Measurements from ENCODE around the gene ACOXL.

Gene ACOXL

GRCh38 chr2:111121028-111121827 lies 388.9 kb downstream of the ACOXL start:
- DNase-seq: no peak

DNA sequence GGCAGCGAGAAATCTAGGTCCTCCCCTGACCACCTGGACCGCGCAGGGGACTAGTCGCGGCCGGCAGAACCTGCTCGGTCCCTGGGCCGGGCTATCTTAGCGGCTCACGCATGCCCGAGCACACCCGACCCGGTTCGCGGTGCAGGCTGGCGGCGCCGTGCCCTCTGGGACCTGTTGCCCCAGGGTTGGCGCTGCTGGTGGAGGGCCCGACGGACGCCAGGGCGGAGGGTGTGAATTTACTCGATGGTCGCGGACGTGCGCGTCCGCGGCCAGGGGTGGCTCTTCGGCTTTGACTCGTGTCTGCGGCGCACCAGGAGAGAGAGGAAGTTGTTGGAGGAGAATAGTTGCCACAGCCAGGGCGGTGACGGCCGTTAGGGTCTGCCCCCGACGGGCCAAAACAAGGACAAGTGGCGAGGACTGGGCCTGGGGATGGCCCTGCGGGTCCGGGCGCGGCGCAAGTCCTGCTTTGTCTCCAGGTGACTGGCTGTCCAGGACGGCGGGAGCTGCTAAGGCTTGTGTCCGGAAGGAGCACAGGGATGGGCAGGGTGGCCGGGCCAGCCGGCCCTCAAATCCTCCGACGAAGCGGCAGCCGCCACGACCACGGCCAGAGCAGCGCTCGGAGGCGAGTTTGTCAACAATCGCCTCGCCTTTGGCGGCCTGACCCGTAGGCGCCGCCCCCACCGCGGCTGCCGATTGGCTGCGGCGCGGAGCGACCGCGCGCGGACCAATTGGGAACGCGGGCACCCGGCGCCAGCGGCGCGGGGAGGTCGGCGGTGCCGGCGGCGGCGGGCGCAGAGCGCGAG lies 389.7 kb downstream of the ACOXL start:
- peak; percentile 52 for DNase-seq

DNA sequence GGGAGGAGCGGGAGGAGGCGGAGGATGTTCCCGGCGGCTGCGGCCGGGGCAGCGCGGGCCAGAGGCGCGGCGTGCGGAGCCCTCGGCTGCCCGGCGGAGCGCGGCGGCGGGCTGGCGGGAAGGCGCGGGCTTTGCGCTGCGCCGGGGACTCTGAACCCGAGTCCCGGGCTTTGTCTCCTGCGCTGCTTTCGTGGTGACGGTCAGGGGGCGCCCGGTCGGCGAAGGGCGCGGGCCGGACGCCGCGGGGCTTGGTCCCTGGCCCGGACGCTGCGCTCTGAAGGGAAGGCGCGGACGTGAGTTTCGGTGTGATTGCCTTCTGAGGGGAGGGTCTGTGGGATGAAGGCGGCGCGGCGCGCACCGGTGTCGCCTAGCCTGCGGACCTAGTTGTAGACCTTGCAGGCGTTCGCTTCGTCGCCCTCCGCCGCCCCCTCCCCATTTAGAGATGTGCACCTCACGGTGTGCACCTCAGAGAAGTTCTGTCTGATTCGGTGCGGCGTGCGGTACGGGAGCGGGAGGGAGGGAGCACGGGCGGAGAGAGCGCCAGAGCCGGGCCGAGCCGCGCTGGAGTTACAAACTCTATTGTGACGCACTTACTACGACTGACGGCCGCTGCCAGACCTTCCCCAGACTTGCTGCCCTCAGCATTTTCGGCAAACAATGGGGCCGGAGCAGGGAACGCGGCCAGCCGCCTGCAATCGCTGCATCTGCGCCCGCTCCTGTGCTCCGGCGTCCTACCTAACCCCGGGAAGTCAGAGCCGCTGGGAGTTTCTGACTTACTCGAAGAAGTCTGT lies 390.5 kb downstream of the ACOXL start:
- DNase-seq: peak; percentile 9

DNA sequence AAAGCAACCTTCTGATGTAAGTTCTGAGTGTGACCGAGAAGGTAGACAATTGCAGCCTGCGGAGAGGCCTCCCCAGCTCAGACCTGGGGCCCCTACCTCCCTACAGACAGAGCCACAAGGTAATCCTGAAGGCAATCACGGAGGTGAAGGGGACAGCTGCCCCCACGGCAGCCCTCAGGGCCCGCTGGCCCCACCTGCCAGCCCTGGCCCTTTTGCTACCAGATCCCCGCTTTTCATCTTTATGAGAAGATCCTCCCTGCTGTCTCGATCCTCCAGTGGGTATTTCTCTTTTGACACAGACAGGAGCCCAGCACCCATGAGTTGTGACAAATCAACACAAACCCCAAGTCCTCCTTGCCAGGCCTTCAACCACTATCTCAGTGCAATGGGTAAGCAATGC lies 391.4 kb downstream of the ACOXL start:
- DNase-seq: no peak

DNA sequence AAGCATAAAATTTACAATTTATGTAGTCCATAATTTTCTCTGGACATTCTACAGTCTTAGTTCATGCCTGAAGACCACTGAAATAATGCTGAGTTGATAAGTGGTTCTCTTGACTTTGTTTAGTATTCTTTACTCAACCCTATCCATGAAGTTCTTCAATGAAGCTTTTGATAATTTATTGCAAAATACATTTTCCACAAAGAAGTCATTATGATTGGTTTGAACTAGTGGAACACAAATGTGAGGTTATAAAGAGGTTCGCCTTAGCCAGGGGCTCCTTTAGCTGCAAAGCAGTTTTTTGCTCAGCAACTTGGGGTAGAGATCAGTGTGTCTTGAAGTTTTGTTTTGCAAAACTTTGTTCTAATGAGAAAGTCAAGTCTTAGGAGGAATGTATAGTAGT lies 394.2 kb downstream of the ACOXL start:
- no peak for DNase-seq

DNA sequence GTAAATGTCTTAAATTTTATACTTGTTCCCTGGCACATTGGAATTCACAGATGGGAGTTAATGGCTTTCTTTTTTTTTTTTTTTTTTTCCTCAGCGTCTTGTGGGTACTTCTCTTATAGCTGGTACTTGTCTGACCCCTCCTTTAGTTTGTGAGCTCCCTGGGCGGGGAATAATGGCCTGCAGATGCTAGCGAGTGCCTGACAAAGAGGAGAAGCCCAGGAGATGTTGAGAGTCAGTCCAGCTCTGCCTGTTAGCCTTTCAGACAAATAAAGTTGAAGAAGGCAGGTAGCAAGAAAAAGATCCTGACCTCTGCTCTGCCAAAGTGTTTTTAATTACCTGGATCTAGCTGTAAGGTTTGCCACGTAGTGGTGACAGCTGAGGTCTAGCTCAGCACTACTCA lies 395.0 kb downstream of the ACOXL start:
- DNase-seq: no peak

DNA sequence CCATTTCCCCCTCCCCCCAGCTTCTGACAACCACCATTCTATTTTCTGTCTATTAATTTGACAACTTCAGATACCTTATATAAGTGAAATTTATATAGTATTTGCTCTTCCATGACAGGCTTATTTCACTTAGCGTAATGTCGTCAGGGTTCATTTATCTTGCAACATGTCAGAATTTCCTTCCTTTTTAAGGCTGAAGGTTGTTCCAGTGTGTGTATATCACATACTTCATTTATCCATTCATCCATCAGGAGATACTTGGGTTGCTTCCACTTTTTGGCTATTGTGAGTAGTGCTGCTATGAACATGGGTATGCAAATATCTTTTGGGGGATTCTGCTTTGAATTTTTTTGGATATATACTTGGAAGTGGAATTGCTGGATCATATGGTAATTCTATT lies 395.7 kb downstream of the ACOXL start:
- no peak for DNase-seq

GRCh38 chr2:111133603-111134002 lies 401.2 kb downstream of the ACOXL start:
- DNase-seq: no peak

DNA sequence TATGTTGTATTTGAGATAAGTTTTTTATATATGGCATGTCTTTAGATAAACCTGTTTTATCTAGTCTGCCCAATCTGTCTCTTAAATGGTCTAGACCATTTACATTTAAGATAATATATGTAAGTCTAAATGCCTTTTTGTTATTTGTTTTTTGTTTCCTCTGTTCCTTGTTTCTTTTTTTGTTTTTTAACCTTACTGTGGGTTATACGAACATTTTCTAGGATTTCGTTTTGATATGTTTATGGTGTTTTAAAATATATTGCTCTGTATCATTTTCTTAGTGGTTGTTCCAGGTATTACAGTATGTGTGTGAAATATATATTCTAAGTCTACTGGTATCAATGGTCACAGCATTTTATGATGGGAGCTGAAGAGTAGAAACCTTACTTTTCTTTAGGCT lies 401.7 kb downstream of the ACOXL start:
- DNase-seq: no peak

- DNase-seq: no peak
These were observed 403.0 kb downstream of the ACOXL start for GRCh38 chr2:111135237-111135909.

DNA sequence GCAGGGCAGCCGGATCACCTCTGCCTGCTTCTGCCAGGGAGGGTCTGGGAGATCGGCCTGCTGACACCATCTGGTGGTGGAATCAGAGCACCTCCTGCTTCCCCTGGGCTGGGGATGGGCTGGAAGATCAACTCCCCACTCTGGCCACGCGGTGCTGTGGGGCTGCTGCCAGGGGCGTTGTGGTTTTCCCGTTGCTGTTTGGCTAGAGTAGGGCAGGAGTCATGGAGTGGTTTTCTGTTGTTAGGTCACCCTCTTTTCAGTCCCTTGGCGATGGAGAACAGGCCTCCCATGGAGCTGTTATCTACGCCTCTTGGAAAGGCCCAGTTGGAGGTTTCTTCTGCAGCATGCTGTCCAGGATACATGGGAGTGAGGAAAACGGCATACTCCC lies 403.5 kb downstream of the ACOXL start:
- peak; percentile 7 for DNase-seq

DNA sequence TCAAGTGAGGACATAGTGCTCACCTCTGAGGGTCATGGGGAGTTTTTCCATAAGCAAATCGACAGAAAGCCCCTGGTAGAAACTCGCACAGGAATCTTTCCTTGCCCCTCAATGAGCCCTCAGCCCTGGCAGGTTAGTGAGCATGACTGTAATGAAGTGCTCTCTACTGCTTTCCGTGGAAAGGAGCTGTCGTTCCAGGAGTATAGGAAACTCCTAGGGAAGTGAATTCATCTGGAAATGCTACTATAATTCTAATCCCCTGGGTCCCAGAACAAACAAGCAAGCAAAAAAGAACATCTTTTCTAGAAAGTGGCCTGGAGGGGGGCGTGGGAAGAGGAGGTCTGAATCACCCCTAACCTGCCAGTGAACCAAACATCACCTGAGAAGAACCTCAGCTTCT lies 406.5 kb downstream of the ACOXL start:
- no peak for DNase-seq

- no peak for DNase-seq
These were observed 407.4 kb downstream of the ACOXL start for GRCh38 chr2:111139637-111140317.

GRCh38 chr2:111140815-111141214 lies 408.4 kb downstream of the ACOXL start:
- DNase-seq: no peak

DNA sequence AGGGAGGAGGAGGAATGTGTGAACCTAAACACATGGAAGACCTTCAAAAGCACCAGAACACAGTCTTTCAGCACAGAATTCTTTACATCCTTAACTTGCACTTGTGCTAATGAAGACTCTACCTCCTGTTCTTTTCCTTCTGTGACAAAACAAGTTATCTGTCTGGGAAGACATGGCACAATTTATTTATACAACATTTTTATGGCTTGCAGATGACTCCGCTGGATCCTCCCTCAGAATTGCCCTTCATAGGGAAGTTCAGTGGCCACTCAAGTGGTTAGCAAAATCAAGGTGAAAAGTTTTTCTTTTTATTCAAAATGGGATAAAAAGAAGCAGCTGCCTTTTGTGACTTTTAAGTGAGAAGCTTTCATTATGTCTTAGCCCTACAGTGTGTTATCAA lies 409.7 kb downstream of the ACOXL start:
- no peak for DNase-seq

DNA sequence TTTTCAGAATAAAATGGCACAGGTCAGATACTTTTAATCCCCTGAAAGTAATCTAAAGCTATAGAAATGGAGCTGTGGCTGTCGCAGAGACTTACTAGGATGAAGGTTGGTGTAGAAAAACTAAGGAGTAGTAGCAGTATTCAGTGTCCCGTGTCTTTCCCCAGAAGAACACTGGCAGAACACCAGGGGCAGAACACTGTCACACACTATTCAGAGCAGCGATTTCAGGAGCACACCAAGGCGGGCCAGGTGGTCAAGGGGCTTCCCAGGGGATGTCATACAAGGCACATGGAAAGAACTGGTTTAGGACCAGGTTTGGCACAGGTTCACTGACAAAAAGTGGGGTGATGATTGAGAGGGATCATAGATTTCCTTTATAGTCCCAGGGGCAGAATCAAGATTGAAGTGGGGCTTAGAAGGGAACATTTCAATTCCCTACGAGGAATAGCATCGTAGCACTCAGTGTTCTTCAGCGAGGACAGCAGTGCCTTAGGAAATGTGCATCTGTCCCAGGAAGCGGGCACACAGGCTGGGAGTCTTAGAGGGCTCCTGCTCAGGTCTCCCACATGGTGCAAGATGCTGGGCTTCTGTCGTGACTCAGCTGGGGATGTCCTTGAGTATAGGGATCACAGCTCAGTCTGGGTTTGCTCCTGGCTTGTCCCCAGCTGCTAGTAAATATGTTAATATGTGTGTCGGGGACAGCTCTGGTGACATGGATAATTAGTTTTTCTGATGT lies 410.9 kb downstream of the ACOXL start:
- DNase-seq: no peak

DNA sequence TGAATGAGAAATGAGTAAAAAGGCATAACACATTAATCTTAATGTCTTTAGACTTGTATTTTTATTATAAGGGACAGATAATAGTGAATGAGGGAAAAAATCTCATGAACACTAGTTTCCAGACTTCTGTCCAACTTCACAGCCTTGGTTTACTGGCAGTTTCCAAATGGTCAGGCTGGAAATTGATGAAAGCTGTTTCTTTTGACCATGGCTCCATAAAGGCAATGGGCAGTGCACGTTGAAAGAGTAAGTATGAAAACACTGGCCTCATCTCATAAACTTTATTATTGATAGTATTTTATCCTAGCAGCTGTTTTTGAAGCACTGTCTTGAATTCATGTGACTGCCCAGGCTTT lies 411.4 kb downstream of the ACOXL start:
- no peak for DNase-seq

DNA sequence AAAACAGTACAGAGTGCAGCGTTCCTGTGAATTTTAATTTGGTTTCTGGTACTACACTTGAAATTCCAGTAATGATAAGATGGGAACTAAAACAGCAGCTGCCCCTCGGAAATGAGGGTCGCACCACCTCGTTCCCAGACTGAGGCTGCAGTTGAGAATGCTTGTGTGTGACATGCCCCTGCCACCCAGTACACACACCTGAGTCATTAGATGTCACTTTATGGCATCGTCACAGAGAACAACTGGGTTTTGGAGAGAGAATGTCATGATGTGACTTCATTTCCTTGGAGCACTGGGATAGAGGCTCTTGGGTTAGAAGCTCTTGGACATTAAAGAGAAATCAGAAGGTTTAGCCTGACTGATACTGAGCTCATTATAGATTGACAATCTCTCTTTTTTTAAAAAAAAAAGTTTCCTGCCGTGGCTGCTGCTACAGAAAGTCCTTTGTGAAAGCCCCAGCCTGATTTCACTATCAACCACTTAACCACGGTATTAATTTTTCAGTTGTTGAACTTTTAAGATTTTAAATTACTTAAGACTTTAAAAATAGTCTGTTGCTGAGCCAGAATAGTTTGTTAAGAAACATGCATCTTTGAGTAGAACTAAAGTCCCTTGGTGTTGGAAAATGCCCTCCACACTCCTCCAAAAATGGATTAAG lies 412.9 kb downstream of the ACOXL start:
- DNase-seq: no peak

GRCh38 chr2:111145951-111146350 lies 413.6 kb downstream of the ACOXL start:
- DNase-seq: no peak

DNA sequence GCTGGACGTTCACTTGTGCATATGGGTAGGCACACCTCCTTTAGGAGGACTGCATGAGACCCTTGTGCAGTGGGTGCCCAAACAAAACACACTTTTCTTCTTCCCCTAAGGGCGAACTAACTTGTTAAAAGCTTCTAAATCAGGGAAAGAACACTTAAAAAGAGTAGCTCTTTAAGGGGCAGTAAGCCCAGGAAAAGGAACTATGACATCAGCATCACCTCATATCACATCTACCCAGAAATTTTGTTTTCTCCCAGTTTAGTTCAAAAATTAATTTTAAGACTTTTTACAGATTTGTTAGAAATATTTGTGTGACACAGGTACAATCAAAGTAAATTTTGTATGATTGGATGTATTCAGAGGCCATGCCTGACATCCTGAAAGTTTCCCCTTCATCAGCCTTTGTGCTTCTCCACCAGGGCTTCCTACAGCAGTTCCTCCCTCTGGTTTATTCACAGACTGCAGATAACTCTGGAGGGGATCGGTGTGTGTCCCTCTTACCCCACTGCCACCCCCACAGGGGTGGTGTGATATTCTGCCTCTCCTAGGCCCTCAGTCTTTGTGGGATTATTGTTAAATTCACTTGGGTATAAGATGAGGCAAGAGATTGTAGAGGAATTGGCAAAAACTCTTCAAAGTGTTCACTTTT lies 416.0 kb downstream of the ACOXL start:
- no peak for DNase-seq

- no peak for DNase-seq
These were observed 416.6 kb downstream of the ACOXL start for GRCh38 chr2:111148925-111149324.
